Measurements from ENCODE around the gene AASDH.

GRCh38 chr4:56375458-56375857 lies 11.8 kb downstream of the AASDH start:
- TF ChIP-seq, protein P1, sequence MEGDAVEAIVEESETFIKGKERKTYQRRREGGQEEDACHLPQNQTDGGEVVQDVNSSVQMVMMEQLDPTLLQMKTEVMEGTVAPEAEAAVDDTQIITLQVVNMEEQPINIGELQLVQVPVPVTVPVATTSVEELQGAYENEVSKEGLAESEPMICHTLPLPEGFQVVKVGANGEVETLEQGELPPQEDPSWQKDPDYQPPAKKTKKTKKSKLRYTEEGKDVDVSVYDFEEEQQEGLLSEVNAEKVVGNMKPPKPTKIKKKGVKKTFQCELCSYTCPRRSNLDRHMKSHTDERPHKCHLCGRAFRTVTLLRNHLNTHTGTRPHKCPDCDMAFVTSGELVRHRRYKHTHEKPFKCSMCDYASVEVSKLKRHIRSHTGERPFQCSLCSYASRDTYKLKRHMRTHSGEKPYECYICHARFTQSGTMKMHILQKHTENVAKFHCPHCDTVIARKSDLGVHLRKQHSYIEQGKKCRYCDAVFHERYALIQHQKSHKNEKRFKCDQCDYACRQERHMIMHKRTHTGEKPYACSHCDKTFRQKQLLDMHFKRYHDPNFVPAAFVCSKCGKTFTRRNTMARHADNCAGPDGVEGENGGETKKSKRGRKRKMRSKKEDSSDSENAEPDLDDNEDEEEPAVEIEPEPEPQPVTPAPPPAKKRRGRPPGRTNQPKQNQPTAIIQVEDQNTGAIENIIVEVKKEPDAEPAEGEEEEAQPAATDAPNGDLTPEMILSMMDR (IDR thresholded peaks at IDR 0.05) = no peak
- no peak for TF ChIP-seq POLR2A (IDR thresholded peaks at IDR 0.05)

Data from body of pancreas (tissue), 4 donors.